Measurements from ENCODE around the gene CGREF1. TPM values are rescaled to one million over a fixed set of nuclear protein-coding genes. Genes with fewer than 3 reads are reported as not detected.

Gene CGREF1
- total RNA-seq, 1 experiment from 2014 or later, result 3.7 TPM

DNA sequence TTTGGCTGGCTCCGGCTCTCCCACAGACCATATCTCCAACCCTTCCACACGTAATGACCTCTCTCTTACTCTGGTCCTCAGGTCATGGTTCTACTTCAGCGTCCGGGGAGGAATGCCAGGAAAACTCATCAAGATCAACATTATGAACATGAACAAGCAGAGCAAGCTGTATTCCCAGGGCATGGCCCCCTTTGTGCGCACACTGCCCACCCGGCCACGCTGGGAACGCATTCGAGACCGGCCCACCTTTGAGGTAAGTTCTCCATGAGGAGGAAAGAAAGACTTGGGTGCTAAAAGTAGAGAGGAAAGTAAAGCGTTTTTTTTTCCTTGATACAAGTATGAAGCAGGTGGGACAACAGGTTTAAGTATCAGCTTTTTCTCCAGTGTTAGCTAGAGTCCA lies 65.6 kb downstream of the CGREF1 start:
- Mint-ChIP-seq H3K27ac (ENCODE audit: unreplicated experiment) (no peak overlapping the region), H3K36me3 (ENCODE audit: insufficient read depth, unreplicated experiment) (peaks cover 71% of the 10 kb centered on the region), H3K27me3 (ENCODE audit: unreplicated experiment) (peaks cover 17% of the 10 kb centered on the region), H3K9me3 (ENCODE audit: low read depth, unreplicated experiment) (no peaks in the 10 kb centered on the region), H3K4me1 (ENCODE audit: low read depth, unreplicated experiment) (peaks cover 20% of the 10 kb centered on the region), H3K4me3 (ENCODE audit: low read depth, unreplicated experiment) (no peak overlapping the region)
- CTCF ChIA-PET, result no interaction called here
- BruUV-seq (replicated peaks), result no TSS peak
- DNase-seq, result no peak
- no peak for TF ChIP-seq CTCF (IDR thresholded peaks at IDR 0.05; ENCODE audit: unreplicated experiment)
- intact Hi-C loops (cut with micrococcal nuclease; ENCODE audit: unreplicated experiment), result no loop called here

DNA sequence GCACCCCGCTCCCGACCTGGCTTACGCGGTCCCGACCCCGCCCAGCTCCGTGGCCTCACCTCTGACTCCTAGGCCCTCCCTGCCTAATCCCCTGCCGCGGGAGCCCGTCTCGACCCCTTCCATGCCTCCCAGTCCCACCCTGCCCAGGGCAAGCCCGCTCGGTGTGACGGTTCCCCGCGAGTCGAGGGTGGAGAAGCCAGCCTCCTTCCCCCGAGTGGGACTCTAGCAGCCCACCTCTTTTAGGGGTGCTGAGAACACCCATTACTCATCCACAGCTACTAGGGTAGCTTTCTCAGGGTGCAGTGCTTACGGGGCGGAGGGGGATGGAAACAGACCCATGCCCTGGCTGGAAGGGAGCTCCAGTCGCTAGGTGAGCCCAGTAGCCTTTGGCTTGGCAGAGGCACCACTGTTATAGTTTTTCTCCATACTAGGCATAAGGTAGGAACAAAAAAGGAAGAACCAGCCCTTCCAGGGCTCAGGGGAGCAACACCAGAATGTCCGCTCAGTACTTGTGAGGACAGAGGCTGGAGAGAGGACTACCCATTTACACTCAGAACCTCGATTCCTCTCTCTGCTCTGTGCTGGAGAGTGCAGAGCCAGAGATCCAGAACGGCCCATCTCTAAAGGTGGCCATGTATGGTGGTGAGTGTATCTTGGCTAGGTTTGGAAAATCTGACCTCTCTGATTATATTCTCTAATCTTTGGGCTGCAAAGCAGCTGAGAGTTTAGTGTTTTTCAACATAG lies 66.9 kb downstream of the CGREF1 start:
- TF ChIP-seq CTCF (IDR thresholded peaks at IDR 0.05; ENCODE audit: unreplicated experiment), result no peak
- no peaks in the 10 kb centered on the region for H3K9me3 Mint-ChIP-seq (ENCODE audit: low read depth, unreplicated experiment)
- H3K36me3 Mint-ChIP-seq (ENCODE audit: insufficient read depth, unreplicated experiment), result peaks cover 67% of the 10 kb centered on the region
- intact Hi-C loops (cut with micrococcal nuclease; ENCODE audit: unreplicated experiment), result loop anchor here (2.0 kb wide), 1 partner anchor 19 kb away; the partner anchor contains the start of gene TMEM214
- H3K27ac Mint-ChIP-seq (ENCODE audit: unreplicated experiment), result peak overlapping the region; percentile 99
- H3K4me1 Mint-ChIP-seq (ENCODE audit: low read depth, unreplicated experiment), result peaks cover 20% of the 10 kb centered on the region
- peak; percentile 8 for DNase-seq
- peak overlapping the region; percentile 91 for H3K4me3 Mint-ChIP-seq (ENCODE audit: low read depth, unreplicated experiment)
- CTCF ChIA-PET, result interaction anchor here (0.6 to 2.1 kb wide), 5 partner anchors 19 to 93 kb away, joined by 3 to 11 read pairs (median 7); partner anchors contain the start of gene OST4
- H3K27me3 Mint-ChIP-seq (ENCODE audit: unreplicated experiment), result peaks cover 17% of the 10 kb centered on the region
- no TSS peak for BruUV-seq (replicated peaks)

GRCh38 chr2:27050996-27051901 lies 67.7 kb downstream of the CGREF1 start, which contains the start of gene AGBL5:
AGBL5 (plus strand) TSS chr2:27051668; CDS start chr2:27052959, 1,291 bp downstream.
- no TSS peak for BruUV-seq (replicated peaks)
- H3K36me3 Mint-ChIP-seq (ENCODE audit: insufficient read depth, unreplicated experiment), result peaks cover 61% of the 10 kb centered on the region
- CTCF ChIA-PET, result interaction anchor here (0.7 to 2.1 kb wide), 10 partner anchors 12 to 229 kb away, joined by 3 to 11 read pairs (median 6); partner anchors contain the start of genes OST4 and TMEM214
- peak; percentile 95 for DNase-seq
- TF ChIP-seq CTCF (IDR thresholded peaks at IDR 0.05; ENCODE audit: unreplicated experiment), result no peak
- peak within 1 kb of the TSS; percentile 91 for H3K4me3 Mint-ChIP-seq (ENCODE audit: low read depth, unreplicated experiment)
- no peaks in the 10 kb centered on the region for H3K9me3 Mint-ChIP-seq (ENCODE audit: low read depth, unreplicated experiment)
- peaks cover 20% of the 10 kb centered on the region for H3K4me1 Mint-ChIP-seq (ENCODE audit: low read depth, unreplicated experiment)
- H3K27ac Mint-ChIP-seq (ENCODE audit: unreplicated experiment), result peak within 1 kb of the TSS; percentile 99
- intact Hi-C loops (cut with micrococcal nuclease; ENCODE audit: unreplicated experiment), result loop anchor here (2.0 kb wide), 1 partner anchor 18 kb away; the partner anchor contains the start of gene TMEM214
- peaks cover 17% of the 10 kb centered on the region for H3K27me3 Mint-ChIP-seq (ENCODE audit: unreplicated experiment)

Other genes with a start within 250 kb of the CGREF1 start
- gene MAPRE3, start 148.5 kb downstream of the CGREF1 start, total RNA-seq (2022), result 11.1 and 13.9 TPM in 2 replicates
- 75.9 and 79.6 TPM in 2 replicates for gene TMEM214, start 86.2 kb downstream of the CGREF1 start, total RNA-seq (2022)
- gene AGBL5, start 67.5 kb downstream of the CGREF1 start, total RNA-seq (2022), result 20.2 and 25.2 TPM in 2 replicates
- 163 and 172 TPM in 2 replicates for gene OST4, start 47.5 kb downstream of the CGREF1 start, total RNA-seq (2022)
- 0.12 and 0.19 TPM in 2 replicates for gene EMILIN1, start 40.5 kb downstream of the CGREF1 start, total RNA-seq (2022)
- gene KHK, start 32.4 kb downstream of the CGREF1 start, total RNA-seq (2022), result 2.0 and 4.2 TPM in 2 replicates
- 0.56 and 0.64 TPM in 2 replicates for gene ABHD1, start 4.7 kb upstream of the CGREF1 start, total RNA-seq (2022)
- gene PREB, start 15.5 kb upstream of the CGREF1 start, total RNA-seq (2022), result 54.0 and 60.1 TPM in 2 replicates
- not detected in 2 replicates for gene PRR30, start 20.3 kb upstream of the CGREF1 start, total RNA-seq (2022)
- gene TCF23, start 29.9 kb upstream of the CGREF1 start, total RNA-seq (2022), result not detected in 2 replicates
- 104 and 121 TPM in 2 replicates for gene ATRAID, start 92.9 kb upstream of the CGREF1 start, total RNA-seq (2022)
- gene SLC5A6, start 93.1 kb upstream of the CGREF1 start, total RNA-seq (2022), result 39.6 and 42.3 TPM in 2 replicates
- gene CAD, start 98.2 kb upstream of the CGREF1 start, total RNA-seq (2022), result 68.2 and 71.6 TPM in 2 replicates
- gene SLC30A3, start 143.9 kb upstream of the CGREF1 start, total RNA-seq (2022), result 0.24 TPM in 1 of 2 replicates, not detected in the other
- gene DNAJC5G, start 156.3 kb upstream of the CGREF1 start, total RNA-seq (2022), result not detected in 2 replicates
- gene TRIM54, start 163.3 kb upstream of the CGREF1 start, total RNA-seq (2022), result 0.99 and 2.3 TPM in 2 replicates
- 4.6 and 6.6 TPM in 2 replicates for gene UCN, start 189.3 kb upstream of the CGREF1 start, total RNA-seq (2022)
- gene MPV17, start 204.0 kb upstream of the CGREF1 start, total RNA-seq (2022), result 77.4 and 84.5 TPM in 2 replicates
- gene GTF3C2, start 237.6 kb upstream of the CGREF1 start, total RNA-seq (2022), result 83.8 and 85.4 TPM in 2 replicates

All from Calu3 (cell line).